ENCODE data around the gene PCSK5.

DNA sequence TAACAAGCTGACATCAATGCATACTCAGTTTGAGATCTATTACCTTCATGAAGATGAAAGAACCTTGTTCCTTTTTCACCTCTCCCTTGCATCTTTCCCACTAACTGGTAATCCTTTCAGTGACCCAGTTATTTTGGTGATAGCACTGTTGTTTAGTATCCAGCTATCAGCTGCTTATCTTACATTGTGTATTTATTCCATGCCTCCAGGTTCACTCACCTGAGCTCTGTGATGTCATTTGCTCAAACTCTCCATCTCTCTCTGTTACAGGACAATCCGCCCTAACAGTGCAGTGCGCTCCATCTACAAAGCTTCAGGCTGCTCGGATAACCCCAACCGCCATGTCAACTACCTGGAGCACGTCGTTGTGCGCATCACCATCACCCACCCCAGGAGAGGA is 268.2 kb downstream of the PCSK5 start:
- TF ChIP-seq, protein P1, sequence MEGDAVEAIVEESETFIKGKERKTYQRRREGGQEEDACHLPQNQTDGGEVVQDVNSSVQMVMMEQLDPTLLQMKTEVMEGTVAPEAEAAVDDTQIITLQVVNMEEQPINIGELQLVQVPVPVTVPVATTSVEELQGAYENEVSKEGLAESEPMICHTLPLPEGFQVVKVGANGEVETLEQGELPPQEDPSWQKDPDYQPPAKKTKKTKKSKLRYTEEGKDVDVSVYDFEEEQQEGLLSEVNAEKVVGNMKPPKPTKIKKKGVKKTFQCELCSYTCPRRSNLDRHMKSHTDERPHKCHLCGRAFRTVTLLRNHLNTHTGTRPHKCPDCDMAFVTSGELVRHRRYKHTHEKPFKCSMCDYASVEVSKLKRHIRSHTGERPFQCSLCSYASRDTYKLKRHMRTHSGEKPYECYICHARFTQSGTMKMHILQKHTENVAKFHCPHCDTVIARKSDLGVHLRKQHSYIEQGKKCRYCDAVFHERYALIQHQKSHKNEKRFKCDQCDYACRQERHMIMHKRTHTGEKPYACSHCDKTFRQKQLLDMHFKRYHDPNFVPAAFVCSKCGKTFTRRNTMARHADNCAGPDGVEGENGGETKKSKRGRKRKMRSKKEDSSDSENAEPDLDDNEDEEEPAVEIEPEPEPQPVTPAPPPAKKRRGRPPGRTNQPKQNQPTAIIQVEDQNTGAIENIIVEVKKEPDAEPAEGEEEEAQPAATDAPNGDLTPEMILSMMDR (IDR thresholded peaks at IDR 0.05), result no peak
- no peak for TF ChIP-seq POLR2AphosphoS5 (IDR thresholded peaks at IDR 0.05)

All from prostate gland (tissue), 2 donors.